Lower leg skin (tissue), 3 donors: ENCODE results near the gene HADHA.

Source experiments
- CTCF ChIP-seq, 3 donors: fragments of 450-650 bp; IDR thresholded peaks; one replicate each; pipeline ENCODE4 v1.5.1; 2016; ENCODE audit warnings: antibody characterized with exemption in 3 of 3, mild to moderate bottlenecking in 3 of 3, moderate library complexity in 2 of 3
- POLR2A ChIP-seq, 2 donors: fragments of 450-650 bp; IDR thresholded peaks; one replicate each; pipeline ENCODE4 v1.6.1; 2016 to 2017; ENCODE audit warnings: antibody characterized with exemption in 2 of 2, mild to moderate bottlenecking in 1 of 2, moderate library complexity in 1 of 2

DNA sequence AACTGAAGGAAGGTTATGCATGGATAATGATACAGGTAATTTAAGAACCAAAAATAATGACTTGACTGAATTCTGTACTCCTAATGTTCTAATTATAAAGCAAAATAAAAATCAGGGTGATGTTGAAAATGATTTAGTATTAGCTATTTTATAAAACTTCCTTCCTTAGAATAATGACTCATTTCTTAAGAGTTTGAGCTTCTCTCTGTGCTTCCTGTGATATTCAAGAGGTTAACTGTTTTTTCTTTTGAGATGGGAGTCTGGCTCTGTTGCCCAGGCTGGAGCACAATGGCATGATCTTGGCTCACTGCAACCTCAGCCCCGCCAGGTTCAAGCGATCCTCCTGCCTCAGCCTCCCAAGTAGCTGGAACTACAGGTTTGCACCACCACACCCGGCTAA, 14.8 kb downstream of the HADHA start:
- no peak for TF ChIP-seq CTCF (IDR thresholded peaks at IDR 0.05)
- no peak for TF ChIP-seq POLR2A (IDR thresholded peaks at IDR 0.05)
